GM21786 (cell line): ENCODE data around the gene RNF151.
"Not testable (repeated sequence)": the region's sequence is repeated elsewhere in the genome, so short reads cannot be mapped to it uniquely, and the experiment has no call there.

ENCODE experiments used
- ATAC-seq: cut with Tn5 transposase; IDR thresholded peaks from one replicate; pipeline ENCODE4 v1.9.1; 2021; ENCODE audit not compliant: unreplicated experiment

Gene RNF151

DNA sequence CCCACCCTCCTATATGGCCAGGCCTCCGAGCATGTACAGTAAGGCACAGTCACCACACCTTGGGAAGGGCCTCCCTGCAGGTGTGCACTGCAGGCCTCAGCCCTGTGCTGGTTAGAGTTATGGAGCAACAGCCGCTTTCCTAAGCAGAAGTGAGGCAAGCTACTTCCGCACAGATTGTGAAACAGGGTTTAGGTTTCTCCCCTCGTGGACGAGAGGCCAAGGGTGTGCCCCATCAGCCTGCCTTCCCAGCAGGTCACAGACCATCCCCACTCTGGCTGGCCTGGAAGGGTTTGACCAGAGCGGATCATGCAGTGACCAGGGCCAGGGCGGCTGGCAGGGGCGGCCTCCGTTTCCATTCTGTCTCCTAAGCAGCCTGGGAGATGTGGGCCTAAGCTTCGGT, 28.3 kb upstream of the RNF151 start:
- ATAC-seq, result no peak

DNA sequence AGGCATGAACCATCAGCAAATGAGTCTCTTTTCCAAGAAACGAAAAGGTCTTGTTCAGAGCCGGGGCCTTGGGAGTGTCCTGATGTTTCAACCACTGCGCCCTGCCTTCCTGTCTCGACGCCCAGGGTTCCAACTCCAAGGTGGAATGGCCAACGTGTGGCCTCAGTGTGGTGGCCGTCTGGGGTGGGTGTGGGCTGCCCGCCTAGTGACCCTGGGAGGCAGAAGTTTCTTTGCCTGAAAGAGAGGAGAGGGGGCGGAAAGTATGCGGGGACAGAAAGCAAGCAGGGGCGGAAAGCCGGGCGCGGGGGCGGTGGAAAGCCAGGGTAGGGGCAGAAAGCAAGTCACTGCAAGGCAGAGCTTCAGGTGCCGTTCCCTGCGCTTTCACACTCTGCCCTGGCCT, 27.7 kb upstream of the RNF151 start:
- no peak for ATAC-seq

DNA sequence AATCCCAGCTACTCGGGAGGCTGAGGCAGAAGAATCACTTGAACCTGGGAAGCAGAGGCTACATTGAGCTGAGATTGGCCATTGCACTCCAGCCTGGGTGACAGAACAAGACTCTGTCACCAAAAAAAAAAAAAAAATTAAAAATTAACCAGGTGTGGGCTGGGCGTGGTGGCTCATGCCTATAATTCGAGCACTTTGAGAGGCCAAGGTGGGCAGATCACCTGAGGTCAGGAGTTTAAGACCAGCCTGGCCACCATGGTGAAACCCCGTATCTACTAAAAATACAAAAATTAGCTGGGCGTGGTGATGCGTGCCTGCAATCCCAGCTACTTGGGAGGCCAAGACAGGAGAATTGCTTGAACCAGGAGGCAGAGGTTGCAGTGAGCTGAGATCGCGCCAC, 26.8 kb upstream of the RNF151 start:
- not testable (repeated sequence) for ATAC-seq

DNA sequence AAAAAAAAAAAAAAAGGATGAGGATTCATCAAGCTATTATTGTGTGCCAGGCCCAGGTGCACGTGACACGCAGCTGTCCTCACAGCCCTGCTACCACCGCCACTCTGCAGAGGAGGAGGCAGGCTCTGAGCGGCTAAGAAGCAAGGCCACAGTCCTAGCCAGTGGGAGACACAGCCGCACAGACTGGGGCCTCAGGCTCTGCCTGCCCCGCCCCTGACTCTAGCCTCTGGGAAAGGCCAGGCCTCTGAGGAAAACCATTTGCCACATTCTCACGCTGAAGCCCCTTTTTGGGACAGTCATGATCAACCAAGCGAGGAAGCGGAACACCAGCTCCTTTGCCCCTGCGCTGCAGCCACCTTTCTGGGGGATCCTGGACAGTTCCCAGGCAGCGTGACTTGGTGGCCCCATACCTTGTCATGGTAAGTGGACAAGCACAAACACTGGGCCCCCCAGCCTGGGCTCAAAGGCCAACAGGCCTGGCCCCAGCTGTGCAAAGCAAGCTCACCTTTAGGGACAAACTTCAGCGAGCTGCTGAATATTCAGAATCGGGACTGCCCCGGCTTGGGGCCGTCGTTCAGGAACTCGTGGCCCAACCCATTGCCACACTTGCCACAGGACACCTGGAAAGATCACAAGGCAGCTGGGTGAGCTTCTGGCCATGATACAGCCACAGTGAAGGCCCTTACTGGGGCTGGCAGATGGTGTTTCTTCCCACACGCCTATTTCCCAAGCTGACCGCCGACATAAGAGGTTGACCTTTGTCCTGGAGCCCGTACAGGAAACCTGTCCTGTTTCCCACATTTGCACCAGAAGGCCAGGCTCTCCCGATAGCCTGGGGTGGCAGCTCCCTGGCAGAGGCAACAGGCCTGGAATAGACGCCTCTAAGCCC, 26.1 kb upstream of the RNF151 start:
- no peak for ATAC-seq

DNA sequence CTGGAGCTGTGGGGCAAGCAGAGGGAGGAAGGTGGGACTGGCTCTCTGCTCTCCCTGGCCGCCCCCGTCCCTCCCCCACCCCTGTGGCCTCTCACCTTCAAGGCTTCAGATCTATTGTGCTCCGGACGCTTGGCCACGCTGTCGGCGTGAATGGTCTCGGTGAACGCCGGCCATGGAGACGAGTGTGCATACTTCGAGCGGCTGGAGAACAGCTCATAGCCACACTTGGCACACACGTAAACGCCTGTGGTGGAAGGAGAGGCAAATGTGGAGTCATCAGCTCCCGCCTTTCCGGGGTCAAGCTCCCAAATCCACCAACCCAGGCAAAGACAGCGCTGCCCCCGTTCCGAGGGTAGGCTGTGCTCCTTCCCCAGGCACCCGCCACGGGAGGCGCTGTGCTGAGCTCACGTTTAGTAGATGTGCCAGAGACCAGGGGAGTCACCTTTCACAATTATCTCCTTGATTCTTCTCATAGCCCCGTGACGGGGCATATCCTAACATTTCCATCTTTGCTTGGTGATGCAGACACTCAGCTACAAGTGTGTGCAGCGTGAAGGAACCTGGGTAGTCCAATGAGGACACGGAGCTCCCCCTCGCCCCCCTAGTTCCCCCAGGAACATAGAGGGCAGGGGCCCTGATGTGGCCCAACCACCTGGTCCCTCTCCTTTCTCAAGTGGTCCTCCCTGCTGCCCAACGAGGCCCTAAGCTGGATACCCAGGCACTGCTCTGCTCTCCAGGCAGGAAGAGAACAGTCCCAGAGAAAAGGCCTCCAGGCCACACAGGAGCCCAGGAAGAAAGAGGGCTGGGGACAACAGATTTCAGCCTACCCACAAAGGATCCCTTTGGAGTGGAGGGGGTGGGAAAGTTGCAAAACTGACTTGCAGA, 25.3 kb upstream of the RNF151 start:
- ATAC-seq, result no peak

DNA sequence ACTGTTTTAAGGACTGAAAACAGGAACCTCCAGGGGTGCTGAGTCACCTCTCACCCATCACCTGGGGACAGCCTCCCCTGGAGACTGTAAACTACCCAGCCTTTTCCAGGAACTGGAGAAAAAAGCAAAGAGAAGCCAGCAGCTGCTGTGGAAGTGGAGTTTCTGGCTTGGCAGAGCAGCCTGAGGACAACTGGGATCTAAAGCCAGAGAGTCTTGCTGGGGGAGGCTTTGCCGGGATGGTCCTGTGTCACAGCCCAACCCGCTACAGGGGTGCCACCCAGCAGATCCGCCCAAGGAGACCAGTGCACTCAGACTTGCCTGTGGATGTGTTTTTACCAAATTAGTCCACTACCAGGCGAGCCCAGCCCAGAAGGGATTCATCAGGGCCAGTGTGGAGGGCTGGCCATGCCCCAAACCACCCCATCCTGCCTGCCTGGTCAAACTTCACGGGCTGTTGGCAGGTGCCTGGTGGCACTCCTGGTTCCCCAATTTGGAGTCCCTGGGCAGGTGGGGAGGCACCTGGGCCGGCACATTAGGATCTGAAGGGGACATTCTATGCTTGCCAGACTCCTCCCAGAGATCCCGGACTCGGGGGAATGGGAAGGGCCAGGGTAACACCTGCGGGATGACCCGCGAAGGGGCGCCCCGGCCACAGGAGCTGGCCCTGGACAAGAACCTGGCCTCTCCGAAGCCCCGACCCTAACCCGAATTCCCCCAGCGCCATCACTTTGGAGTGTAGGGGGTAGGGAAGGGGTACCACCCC, 24.4 kb upstream of the RNF151 start:
- ATAC-seq, result no peak

DNA sequence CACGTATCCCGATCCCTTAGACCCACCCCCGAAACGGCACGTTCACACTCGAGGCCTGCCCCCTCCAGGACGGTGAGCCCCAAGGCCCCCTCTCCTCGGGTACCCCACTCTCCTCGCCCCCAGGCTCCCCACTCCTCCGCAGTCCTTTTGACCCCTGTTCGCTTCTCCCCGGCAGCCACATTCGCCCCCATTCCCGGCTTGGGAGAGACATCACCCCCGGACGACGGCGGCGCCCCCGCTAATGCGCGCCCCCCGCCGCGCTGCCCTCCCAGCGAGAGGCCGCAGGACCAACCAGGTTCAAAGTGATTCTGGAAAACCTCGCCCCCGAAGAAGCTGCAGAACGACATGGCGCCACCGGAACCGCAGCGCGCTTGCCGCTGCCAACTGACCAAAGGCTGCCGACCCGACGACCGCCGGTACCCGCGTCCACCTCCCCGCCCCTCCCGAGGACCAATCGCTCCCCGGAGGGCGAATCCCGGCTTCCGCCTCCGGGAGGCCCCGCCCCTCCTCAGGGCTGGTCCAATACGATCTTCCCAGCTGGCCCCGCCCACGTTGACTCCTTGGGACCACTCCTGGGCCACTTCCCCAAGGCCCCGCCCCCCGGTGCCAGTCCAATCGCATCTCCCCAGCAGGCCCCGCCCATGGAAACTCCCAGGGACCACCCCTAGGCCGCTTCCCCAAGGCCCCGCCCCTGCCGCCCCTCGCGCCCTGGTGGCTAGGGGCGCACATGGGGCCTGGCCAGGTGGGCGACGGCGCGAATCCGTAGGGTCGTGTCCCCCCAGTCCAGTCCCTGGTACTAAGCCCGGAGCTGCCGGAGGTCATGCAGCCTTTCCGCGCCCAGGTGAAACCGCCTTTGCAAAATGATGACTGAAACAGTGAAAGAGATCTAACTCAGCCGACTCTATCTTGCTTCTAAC, 23.6 kb upstream of the RNF151 start, which contains the start of gene MSRB1:
Gene MSRB1, minus strand, starts transcription at position 390 of the 917 bp plus-strand sequence. Its CDS starts 43 bp downstream, at position 347.
- peak; percentile 92 for ATAC-seq

DNA sequence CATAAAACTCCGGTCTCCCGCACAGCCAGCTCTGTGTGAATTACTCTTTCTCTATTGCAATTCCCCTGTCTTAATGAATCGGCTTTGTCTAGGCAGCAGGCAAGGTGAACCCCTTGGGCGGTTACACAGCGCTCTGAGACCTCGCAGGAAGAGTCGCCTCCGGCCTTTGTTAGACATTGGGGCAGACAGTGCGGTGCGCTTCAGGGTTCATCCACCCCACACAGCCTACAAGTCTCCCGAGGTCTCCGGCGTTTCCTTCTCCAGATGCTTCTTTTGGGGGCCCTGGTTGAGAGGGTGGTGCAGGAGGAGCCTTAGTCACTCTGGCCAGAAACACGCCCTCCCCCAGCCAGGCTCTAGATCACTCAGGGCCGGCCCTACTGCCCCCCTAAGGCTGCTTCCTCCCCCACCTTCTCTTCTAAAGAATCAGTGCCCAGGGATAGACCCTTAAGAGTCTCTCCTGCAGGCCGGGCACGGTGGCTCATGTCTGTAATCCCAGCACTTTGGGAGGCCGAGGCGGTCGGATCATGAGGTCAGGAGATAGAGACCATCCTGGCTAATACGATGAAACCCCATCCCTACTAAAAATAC, 21.9 kb upstream of the RNF151 start:
- no peak for ATAC-seq

DNA sequence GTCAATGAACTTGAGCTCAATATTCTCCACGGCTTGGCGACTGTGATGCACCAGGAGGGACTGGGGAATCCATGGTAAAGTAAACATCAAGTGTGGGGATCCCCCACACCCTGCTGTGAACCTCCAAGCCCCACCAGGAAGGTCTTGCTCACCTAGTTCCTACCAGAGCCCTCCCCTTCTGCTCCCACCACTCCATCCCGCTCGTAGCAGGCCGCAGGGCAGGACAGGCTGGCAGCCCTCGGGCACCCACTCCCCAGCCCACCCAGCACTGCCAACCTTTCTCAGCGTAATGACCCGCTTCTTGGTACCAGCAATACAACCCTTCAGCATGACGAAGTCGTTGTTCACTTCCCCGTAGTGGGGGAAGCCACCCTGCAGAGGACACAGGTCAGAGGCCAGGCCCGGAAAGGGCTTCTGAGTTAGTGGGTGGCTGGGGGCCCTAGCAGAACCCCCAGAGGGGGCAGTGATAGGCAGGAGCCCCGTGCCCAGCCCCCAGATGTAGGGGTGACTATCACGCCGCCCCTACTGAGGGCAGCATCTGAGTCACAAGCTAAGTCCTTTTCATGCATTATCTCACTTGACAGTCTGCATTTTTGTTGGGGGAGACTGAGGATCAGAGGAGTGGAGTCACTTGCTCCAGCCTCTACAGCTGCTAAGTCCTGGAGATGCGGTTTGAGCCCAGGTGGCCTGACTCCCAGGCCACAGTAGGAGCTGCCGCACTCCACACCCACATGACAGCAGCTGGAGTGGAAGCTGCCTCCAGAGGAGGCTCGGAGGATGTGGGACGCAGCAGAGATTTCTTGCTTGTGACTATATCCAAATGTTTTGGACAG, 20.9 kb upstream of the RNF151 start:
- ATAC-seq, result no peak

DNA sequence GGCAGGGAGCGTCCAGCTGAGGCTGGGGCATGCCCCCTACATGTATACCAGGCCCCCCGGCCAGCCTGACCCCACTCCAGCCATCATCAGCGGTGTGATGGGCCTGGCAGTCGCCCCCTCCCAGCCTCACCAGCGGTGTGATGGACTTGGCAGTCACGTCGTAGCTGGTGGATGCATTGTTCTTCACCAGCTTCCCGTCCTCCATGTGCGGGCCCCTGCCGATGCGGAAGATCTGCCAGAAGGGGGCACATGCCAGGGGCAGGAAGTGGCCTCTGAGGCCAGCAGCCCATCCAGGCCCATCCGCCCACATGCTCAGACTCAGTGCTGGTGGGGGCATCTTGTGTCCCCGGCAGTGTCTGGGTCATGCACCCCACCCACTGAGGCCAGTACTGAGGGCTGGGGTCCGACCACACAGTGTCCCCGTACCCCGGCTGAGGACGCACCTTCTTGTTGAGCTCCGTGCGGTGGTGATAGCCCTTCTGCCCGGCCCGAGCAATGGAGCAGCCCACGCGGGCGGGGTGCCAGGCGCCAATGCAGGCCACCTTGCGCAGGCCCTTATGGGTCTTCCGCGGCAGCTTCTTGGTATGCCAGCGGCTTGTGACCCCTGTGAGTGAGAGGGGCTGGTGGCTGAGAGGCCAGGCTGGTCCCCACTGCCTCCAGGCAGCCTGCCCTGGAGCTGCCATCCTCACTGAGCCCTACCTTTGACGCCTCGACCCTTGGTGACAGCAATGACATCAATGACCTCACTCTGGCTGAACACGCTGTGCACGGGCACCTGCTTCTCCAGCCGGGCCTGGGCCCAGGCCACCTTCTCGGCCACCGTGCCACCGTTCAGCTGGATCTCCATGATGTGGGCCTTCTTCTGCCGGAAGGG, 19.9 kb upstream of the RNF151 start:
- no peak for ATAC-seq

DNA sequence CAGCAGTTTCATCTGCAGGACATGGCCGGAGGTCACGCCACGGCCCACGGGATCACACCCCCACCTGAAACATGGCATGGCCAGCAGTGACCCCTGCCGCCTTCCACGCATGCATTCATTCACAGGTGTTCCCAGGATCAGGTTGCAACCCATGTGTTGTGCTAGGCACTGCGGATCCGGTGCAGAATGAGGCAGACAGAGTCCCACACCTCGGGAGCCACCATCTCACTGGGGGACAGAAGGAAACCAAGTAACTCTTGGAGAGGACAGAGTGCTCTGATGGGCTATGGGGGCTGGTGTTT, 19.3 kb upstream of the RNF151 start:
- no peak for ATAC-seq

DNA sequence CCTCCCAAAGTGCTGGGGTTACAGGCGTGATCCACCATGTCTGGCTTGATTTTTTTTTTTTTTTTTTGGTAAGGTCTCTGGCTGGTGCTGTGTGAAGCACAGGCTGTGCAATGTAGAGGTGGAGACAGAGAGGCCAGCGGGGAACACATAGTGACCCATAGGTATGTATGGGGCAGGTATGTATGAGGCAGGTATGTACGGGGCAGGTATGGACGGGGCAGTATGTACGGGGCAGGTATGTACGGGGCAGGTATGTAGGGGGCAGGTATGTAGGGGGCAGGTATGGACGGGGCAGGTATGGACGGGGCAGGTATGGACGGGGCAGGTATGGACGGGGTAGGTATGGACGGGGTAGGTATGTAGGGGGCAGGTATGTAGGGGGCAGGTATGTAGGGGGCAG, 17.1 kb upstream of the RNF151 start:
- ATAC-seq, result no peak

DNA sequence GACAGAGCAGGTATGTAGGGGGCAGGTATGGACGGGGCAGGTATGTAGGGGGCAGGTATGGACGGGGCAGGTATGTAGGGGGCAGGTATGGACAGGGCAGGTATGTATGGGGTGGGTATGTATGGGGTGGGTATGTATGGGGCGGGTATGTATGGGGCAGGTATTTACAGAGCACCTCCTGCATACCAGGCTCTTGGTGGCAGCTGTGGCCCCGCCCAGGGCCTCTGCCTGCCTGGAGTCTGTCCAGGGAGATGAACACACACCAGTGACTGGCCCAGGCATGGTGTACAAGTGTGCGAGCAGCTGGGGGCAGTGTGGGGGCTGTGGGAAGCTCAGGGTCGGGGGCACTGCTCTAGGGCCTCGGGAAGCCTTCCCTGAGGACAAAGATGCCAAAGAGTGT, 16.6 kb upstream of the RNF151 start:
- no peak for ATAC-seq

DNA sequence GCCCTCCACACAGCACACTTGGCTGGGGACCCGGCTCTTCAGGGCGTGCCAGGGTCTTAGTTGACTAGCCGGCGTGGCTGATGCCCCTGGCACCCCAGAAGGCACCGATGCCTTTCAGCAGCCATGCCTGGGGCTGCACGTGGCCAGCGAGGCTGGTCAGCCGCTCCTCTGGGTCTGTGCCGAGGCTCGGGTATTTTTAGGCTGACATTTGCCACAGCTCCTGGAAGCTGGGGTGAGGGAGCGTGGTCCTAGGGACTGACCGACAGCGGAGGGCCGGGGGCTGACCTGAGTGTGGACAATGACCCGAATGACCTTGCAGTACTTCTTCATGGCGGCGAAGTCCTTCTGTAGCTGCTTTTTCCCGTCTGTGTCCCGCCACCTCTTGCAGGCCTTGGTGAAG, 16.1 kb upstream of the RNF151 start:
- no peak for ATAC-seq

DNA sequence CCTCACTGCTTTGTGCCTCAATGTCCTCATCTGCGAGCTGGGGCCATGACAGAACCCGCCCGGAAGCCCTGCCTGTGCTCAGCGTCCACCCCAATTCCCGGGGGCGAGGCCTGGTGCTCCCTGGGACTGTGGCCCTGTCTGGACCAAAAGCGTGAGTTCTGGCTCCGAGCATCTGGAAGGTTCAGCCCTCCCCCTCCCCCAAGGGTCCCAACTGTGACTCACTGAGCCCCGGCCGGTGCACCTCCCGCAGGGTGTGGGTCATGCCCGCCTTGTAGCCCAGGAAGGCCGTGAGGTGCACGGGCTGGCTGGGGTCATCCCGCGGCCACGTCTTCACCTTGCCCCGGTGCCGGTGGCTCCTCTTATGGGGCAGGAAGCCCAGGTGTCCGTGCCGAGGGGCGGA, 12.9 kb upstream of the RNF151 start:
- no peak for ATAC-seq

DNA sequence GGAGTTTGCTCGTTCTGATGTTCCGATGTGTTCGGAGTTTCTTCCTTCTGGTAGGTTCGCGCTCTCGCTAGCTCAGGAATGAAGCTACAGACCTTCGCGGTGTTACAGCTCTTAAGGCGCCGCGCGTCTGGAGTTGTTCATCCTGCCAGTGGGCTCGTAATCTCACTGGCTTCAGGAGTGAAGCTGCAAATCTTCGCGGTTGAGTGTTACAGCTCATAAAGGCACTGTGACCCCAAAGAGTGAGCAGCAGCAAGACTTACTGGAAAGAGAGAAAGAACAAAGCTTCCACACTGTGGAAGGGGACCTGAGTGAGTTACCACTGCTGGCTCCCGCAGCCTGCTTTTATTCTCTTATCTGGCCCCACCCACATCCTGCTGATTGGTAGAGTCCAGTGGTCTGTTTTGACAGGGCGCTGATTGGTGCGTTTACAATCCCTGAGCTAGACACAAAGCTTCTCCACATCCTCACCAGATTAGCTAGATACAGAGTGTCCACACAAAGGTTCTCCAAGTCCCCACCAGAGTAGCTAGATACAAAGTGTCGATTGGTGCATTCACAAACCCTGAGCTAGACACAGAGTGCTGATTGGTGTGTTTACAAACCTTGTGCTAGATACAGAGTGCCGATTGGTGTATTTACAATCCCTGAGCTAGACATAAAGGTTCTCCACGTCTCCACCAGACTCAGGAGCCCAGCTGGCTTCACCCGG, 9.1 kb upstream of the RNF151 start:
- not testable (repeated sequence) for ATAC-seq

DNA sequence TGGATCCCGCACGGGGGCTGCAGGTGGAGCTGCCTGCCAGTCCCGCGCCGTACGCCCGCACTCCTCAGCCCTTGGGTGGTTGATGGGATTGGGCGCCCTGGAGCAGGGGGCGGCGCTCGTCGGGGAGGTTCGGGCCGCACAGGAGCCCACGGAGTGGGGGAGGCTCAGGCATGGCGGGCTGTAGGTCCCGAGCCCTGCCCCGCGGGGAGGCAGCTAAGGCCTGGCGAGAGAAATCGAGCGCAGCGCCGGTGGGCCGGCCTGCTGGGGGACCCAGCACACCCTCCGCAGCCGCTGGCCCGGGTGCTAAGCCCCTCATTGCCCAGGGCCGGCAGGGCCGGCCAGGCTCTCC, 8.5 kb upstream of the RNF151 start:
- ATAC-seq, result not testable (repeated sequence)
